Lower leg skin (tissue), 4 donors: ENCODE data around the gene NDUFS1. TPM values are rescaled to one million over a fixed set of nuclear protein-coding genes. Genes with fewer than 3 reads are reported as not detected.
"Not testable (repeated sequence)": the region's sequence is repeated elsewhere in the genome, so short reads cannot be mapped to it uniquely, and the experiment has no call there.

Experiments
- DNase-seq, 2 donors: peaks; one replicate each; pipeline ENCODE4 v3.0.0-alpha.2; 2019; ENCODE audit warnings: low spot score in 2 of 2
- H3K4me3 ChIP-seq: fragments of 200-600 bp; sonication (generic); 2 replicates; pipeline ENCODE4 v1.5.1; 2017; ENCODE audit warnings: mild to moderate bottlenecking, low read depth; ENCODE audit not compliant: poor library complexity, severe bottlenecking
- POLR2A ChIP-seq, 2 donors: fragments of 450-650 bp; IDR thresholded peaks; one replicate each; pipeline ENCODE4 v1.6.1; 2016 to 2017; ENCODE audit warnings: antibody characterized with exemption in 2 of 2, mild to moderate bottlenecking in 1 of 2, moderate library complexity in 1 of 2
- WGBS, 2 donors: methylation state at CpG; one replicate each; pipeline ENCODE4 v1.1.5; 2018; 5-methylcytosine and 5-hydroxymethylcytosine counted together
- intact Hi-C: fragments of 100-400 bp; cut with DNase I; formaldehyde crosslinking; loops from one replicate; pipeline ENCODE4 v1.15.0; 2023; ENCODE audit warnings: low total_unique reads
- total RNA-seq, 4 donors: library from RNA; depleted of rRNA; stranded (reverse); fragments of >200 nt; gene quantifications; one replicate each; pipeline ENCODE4 v1.1.0, GENCODE V29; 2016
- TF ChIP-seq, protein P1 (sequence below), 3 donors: fragments of 450-650 bp; IDR thresholded peaks; one replicate each; pipeline ENCODE4 v1.5.1; 2016; ENCODE audit warnings: antibody characterized with exemption in 3 of 3, mild to moderate bottlenecking in 3 of 3, moderate library complexity in 2 of 3

The NDUFS1 gene
- total RNA-seq, 4 donors from 2014 or later: 62.5 to 105 (median 79.9) TPM

DNA sequence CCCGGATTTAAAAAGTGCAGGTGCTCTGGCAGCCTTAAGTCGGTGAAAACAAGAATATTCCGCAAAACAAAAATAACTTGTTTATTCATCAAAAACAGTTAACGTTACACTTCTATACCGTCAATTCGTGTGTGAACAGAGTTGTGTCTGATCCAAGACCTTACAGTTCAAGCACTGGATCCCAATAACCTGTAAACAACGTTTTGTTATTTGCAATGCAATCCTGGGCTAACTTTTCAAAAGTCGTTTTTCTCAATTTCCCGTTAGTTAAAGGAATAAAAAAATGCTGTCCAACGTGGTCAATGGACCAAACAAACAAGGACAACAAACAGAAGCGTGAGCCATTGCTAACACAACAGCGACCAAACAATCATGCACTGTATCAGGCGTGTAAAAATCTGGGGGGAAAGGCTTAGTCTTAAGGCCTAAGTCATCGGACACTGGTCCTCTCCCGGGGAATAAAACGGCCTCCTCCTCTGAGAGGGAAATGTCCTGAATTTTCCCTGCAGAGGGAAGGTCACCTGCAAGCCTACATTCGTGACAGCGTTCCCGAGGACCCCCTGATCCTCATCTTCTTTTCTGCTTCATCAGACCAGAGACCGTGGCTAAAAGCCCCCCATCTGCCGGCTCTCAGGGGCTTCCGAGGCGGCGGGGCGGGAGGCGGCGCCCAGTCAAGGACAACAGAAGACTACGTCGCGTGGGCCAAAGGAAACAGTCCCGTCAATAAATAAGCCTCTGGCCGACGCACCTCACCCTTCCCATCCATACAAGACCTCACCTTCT, 490 bp downstream of the NDUFS1 start:
- H3K4me3 ChIP-seq: peak overlapping the region; percentile 74
- no peak for TF ChIP-seq POLR2A (IDR thresholded peaks at IDR 0.05)
- TF ChIP-seq, protein P1, sequence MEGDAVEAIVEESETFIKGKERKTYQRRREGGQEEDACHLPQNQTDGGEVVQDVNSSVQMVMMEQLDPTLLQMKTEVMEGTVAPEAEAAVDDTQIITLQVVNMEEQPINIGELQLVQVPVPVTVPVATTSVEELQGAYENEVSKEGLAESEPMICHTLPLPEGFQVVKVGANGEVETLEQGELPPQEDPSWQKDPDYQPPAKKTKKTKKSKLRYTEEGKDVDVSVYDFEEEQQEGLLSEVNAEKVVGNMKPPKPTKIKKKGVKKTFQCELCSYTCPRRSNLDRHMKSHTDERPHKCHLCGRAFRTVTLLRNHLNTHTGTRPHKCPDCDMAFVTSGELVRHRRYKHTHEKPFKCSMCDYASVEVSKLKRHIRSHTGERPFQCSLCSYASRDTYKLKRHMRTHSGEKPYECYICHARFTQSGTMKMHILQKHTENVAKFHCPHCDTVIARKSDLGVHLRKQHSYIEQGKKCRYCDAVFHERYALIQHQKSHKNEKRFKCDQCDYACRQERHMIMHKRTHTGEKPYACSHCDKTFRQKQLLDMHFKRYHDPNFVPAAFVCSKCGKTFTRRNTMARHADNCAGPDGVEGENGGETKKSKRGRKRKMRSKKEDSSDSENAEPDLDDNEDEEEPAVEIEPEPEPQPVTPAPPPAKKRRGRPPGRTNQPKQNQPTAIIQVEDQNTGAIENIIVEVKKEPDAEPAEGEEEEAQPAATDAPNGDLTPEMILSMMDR (IDR thresholded peaks at IDR 0.05): no peak
- intact Hi-C loops: no loop called here
- 0 to 1% methylated on average over 33 of the region's 33 CpGs for WGBS, 2 donors
- no peak for DNase-seq

DNA sequence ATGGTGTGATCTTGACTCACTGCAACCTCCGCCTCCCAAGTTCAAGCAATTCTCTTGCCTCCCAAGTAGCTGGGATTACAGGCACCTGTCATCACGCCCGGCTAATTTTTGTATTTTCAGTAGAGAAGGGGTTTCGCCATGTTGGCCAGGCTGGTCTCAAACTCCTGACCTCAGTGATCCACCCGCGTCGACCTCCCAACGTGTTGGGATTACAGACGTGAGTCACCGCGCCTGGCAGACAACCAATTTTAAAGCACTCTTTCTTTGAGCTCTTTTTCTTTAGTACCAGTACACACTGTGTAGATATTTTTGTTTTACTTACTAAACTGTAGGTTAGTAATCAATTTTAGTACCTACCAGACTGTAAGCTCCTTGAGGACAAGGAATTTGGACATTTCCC, 2.2 kb downstream of the NDUFS1 start:
- H3K4me3 ChIP-seq, intact Hi-C loops, DNase-seq: not testable (repeated sequence)
- 76 to 86% methylated on average over 11 of the region's 11 CpGs for WGBS, 2 donors

DNA sequence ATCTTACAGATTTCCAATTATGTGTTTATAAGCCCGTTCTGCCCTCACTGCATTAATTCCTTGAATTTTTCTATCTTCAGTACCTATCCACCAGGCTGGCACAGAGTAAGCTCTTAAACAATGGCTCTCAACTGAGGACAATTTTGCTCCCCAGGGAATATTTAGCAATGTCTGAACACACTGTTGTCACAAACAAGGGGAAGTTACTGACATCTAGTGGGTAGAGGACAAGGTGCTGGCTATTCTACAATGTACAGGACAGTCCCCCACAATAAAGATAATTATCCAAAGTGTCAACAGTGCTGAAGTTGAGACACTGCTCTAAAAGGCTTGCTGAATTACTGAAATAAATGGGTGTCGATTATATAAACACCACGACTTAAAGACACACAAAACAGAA, 5.0 kb downstream of the NDUFS1 start:
- WGBS, 2 donors: 92 to 93% methylated on average over 3 of the region's 3 CpGs
- no peak for DNase-seq
- no peak for TF ChIP-seq POLR2A (IDR thresholded peaks at IDR 0.05)
- TF ChIP-seq, protein P1 (IDR thresholded peaks at IDR 0.05): no peak
- intact Hi-C loops: no loop called here
- no peak overlapping the region for H3K4me3 ChIP-seq

DNA sequence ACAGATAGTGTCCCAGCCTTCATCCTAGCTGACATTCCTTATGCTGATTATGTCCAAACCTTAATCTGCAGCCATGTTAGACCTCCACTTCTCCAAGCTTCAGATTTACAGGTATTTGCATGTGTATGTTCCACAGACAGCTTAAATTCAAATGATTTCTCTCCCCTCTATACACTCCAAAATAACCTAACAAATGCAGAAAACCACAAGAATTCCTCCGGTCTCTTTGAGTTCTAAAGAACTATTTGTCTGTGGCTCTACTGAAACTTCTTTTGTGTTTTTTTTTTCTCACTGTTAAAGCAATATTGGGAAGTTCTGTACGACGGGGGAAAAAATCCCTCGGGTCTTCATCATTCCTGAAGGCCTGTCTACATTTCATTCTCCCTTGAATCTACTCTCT, 8.6 kb downstream of the NDUFS1 start:
- intact Hi-C loops: no loop called here
- no peak overlapping the region for H3K4me3 ChIP-seq
- TF ChIP-seq, protein P1 (IDR thresholded peaks at IDR 0.05): no peak
- TF ChIP-seq POLR2A (IDR thresholded peaks at IDR 0.05): no peak
- DNase-seq: no peak
- WGBS, 2 donors: 77 to 85% methylated on average over 4 of the region's 4 CpGs

DNA sequence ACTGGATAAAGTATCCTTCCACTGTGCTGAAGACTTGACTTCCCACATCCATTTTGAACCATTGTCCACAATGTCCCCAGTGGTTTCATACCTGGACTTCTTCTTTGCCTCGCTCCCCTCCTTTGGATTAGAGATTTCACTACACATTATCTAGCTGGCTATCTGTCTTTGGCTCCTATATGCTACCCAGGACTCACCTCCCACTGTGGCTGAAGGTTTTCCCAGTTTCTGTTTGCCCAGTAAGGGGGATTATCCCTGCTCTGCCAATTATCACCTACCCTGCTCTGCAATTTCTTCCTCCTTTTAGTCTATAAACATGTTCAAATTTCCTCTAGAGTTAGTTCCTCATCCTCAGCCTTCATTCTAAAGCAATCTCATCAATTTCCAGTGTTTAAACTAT, 9.1 kb downstream of the NDUFS1 start:
- no peak for DNase-seq
- 100% methylated on average over 1 of the region's 1 CpG for WGBS, 2 donors
- intact Hi-C loops: no loop called here
- no peak overlapping the region for H3K4me3 ChIP-seq
- no peak for TF ChIP-seq POLR2A (IDR thresholded peaks at IDR 0.05)
- TF ChIP-seq, protein P1 (IDR thresholded peaks at IDR 0.05): no peak

DNA sequence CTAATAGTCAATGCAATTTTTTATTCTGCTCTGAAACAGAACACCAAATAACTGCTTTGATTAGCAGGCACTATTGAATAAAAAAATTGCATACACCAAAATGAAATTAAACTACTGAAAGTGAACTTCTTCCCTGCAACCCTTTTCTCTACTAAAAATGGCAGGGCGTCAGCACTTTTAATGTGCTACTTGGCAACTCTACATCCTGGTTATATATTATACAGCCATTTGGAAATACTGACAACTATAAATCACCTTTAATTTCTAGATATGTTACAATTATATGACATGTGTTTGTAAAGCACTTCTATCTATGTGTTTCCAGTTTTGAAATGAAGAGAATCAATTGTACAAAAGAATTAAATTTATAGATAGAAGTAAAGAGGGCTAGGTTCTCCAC, 9.9 kb downstream of the NDUFS1 start:
- intact Hi-C loops: no loop called here
- no peak overlapping the region for H3K4me3 ChIP-seq
- TF ChIP-seq POLR2A (IDR thresholded peaks at IDR 0.05): no peak
- TF ChIP-seq, protein P1 (IDR thresholded peaks at IDR 0.05): no peak
- DNase-seq: no peak
- 81 to 84% methylated on average over 1 of the region's 1 CpG for WGBS, 2 donors
